Upper lobe of left lung (tissue), 4 donors: ENCODE data around the gene SNTG2.

Experiments
- CTCF ChIP-seq, 6 experiments: fragments of 450-650 bp in 4 of 6; fragments of 200-600 bp in 2 of 6; sonication (generic) in 2 of 6; IDR thresholded peaks; one replicate each; pipeline ENCODE4 v1.5.1; 2016 to 2019; ENCODE audit warnings: antibody characterized with exemption in 6 of 6
- EP300 ChIP-seq, 4 donors: sonication (generic); formaldehyde crosslinking; IDR thresholded peaks; one replicate each; pipeline ENCODE4 v1.5.1; 2017; ENCODE audit warnings: antibody characterized with exemption in 4 of 4, control low read depth in 2 of 4
- POLR2A ChIP-seq, 4 donors: fragments of 450-650 bp; IDR thresholded peaks; one replicate each; pipeline ENCODE4 v1.5.1; 2016 to 2017; ENCODE audit warnings: antibody characterized with exemption in 4 of 4, mild to moderate bottlenecking in 2 of 4
- POLR2AphosphoS5 ChIP-seq, 2 donors: sonication (generic); formaldehyde crosslinking; IDR thresholded peaks; one replicate each; pipeline ENCODE4 v1.5.1; 2017; ENCODE audit warnings: antibody characterized with exemption in 2 of 2

GRCh38 chr2:1348789-1349188 is 398.1 kb downstream of the SNTG2 start:
- TF ChIP-seq POLR2AphosphoS5 (IDR thresholded peaks at IDR 0.05): no peak
- no peak for TF ChIP-seq POLR2A (IDR thresholded peaks at IDR 0.05)
- TF ChIP-seq CTCF (IDR thresholded peaks at IDR 0.05): no peak
- TF ChIP-seq EP300 (IDR thresholded peaks at IDR 0.05): no peak
